Hematopoietic multipotent progenitor cell treated with erythropoietin and hydrocortisone succinate and interleukin-3 and kit ligand, for 4 days (in vitro differentiated cells): ENCODE results near the gene PARN.
"Not testable (repeated sequence)": the region's sequence is repeated elsewhere in the genome, so short reads cannot be mapped to it uniquely, and the experiment has no call there.

Experiments used
- DNase-seq: peaks from one replicate; pipeline ENCODE4 v3.0.0-alpha.2; 2015

The PARN gene

GRCh38 chr16:14423344-14423743 lies 206.7 kb downstream of the PARN start:
- DNase-seq = no peak

DNA sequence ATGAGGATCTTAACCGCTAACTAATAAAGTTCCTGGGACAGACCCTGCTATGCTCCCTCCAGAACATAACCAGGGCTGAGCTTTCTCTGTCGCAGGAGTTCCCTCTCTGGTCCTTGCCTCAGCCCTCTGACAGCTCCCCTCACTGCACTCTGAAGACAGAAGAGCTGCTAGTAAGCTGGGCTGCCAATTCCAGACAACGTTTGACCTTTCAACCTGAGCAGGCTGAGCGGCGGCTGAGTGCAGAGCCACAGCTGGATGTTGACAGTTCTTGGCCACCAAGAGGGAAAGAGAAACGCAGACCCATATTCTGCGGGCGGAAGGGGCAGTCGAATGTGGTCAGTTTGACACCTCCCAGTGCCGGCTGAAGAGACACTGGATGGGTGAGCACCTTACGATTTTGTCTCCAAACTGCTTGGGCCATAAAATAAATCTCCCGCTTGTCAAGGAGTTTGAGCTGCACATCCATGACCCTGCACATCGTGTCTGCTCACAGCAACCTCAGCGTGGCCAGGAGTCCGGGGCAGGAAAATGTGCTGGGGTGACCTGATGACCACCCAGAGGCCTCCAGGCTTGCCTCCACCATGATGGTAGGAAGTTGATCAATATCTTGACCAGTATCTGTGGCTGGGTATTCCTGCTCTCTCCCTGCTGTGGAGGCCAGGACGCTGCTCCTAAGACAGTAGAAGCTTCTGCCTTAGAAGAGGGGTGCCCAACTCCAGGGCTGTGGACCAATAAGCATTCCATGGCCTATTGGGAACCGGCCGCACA lies 209.2 kb downstream of the PARN start:
- no peak for DNase-seq

- DNase-seq = not testable (repeated sequence)
Measured at GRCh38 chr16:14420243-14420642, 209.8 kb downstream of the PARN start.

- no peak for DNase-seq
Measured at GRCh38 chr16:14419817-14420216, 210.2 kb downstream of the PARN start.

DNA sequence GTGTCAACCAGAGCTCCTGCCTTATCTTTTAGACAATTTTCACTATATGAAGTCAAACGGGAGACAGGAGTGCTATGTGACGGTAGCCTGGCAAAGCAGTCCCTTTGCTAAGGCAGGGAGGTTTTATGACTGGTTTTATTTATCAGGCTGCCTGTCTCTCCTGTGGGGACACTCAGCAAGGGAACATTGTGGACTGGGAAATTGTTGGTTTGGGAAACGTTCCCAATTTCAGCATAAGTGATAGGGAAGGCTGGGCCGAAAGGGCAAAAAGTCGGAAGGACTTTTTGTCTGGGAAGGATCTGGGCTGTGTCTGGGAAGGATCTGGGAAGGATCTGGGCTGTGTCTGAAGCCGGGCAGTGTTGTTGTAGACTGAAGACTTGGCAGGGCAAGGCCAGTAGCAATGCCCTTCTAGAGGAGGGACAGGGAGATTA lies 211.2 kb downstream of the PARN start:
- no peak for DNase-seq

DNA sequence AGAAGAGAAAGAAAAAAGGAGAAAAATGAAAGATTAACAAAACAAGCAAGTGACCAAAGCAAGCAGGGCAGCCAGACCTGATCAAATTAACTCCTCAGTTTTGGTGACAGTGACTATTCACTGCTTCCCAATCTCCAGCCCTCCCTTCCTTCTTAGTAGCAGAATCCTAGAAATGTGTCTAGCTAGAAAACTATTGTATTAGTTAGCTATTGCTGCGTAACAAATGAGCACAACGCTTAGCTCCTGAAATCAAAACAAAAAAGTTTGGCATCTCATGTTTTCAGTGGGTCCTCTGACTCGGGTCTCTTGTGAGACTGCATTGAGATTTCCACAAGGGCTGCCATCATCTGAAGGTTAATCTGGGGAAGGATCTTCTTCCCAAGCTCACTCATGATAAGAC lies 213.9 kb downstream of the PARN start:
- DNase-seq = no peak

GRCh38 chr16:14415291-14415690 lies 214.8 kb downstream of the PARN start:
- no peak for DNase-seq

- DNase-seq = no peak
Measured at GRCh38 chr16:14409563-14409962, 220.5 kb downstream of the PARN start.

DNA sequence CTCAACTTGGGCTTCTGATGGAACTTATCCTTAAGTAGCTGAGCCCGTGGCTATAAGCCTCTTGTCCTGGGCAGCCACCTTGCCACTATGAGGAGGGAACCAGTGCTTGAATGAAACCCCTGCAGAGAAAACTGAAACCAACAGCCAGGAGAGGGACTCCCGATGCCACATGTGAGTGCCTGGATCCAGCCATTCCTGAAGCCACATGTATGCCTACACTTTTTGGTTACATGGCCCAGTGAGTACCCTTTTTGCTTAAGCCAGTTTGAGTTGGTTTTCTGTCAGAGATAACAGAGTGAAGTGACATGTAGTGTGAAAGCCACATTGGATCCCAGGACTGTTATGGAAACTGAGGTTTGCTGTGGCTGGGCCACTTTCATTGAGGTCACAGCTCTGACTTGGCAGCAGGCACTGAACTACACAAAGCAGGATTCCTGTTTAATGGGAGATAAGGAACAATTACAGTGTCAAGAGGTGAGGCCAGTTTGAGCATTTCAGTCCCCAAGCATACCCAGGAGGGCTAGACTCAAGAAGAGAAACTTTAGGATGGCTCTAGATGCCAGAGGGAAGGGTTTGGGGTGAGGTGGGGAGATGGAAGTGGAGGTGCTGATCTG lies 222.2 kb downstream of the PARN start:
- DNase-seq = no peak

DNA sequence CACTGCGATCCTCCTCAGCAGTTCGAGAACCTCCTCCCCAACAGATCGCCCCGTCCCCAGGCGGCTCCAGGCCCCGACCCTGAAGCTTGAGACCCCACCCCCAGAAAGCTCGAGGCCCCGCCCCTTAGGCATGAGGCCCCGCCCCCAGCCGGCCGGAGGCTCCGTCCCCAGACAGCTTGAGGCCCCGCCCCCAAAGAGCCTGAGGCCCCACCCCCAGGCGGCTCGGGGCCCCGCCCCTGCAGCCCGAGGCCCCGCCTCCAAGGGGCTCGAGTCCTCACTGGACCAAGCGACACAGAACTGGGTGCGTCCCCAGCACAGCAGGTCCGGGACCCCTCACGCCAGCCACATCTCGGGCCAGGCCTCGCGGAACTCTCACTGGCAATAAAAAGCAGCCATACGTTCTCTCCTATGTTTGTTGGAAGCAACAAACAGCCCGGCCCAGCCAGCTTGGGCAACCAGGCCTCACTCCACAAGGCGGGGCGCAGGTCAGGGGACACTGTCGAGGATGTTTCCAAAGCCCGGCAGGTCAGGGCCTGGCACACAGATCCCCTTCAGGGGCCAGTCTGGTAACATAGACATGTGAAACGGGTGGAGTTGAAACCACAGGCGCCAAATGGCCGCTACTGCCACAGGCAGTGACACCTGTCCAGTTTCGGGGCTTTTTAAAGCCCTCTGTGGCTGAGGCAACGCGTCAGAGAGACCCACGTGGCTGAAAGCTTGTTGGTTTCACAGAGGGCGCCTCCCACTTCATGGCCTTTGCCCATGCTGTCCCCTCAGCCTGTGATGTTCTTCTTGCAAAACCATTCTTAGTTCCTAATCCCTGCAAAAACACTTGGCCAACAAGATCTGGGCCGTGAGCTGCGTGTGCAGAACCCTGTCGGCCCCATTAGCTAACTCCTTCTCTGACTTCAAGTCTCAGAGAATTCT lies 224.2 kb downstream of the PARN start:
- peak; percentile 44 for DNase-seq

- not testable (repeated sequence) for DNase-seq
Measured at GRCh38 chr16:14403001-14403389, 227.1 kb downstream of the PARN start.

DNA sequence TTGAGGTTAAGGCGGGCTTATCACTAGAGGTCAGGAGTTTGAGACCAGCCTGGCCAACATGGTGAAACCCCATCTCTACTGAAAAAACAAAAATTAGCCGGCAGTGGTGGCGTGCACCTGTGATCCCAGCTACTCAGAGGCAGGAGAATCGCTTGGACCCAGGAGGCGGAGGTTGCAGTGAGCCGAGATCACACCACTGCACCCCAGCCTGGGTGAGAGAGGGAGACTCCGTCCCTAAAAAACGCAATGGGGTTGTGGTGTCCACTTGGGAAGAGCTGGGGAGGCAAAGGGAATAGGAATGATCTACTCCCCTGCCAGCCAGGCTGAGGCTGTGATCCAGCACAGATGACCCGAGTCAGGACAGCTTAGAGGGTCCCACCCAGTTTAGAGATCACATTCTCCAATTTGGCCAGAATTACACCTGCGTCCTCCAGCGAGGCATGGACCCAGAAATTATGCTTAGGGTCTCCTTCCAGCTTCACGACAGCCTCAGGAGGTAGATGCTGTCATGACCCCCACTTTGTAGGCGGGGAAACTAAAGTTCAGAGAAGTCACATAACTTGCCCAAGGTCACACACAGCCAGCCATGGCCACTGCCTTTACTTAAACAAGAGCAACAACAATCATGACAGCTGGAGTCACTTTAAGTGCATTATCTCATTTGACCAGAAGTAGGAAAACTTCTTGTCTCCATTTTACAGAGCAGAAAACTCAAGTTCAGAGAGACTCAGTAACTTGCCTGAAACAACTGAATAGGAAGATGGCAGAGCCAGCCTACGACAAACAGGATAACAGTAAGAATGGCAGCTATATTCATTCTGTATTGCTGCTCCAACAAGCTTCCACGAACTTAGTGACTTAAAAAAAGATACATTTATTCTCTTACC lies 227.7 kb downstream of the PARN start:
- not testable (repeated sequence) for DNase-seq

- not testable (repeated sequence) for DNase-seq
Measured at GRCh38 chr16:14401711-14402061, 228.4 kb downstream of the PARN start.

GRCh38 chr16:14400978-14401710 lies 228.9 kb downstream of the PARN start:
- not testable (repeated sequence) for DNase-seq

GRCh38 chr16:14400285-14400977 lies 229.6 kb downstream of the PARN start:
- DNase-seq = no peak

- no peak for DNase-seq
Measured at GRCh38 chr16:14399378-14400284, 230.4 kb downstream of the PARN start.

DNA sequence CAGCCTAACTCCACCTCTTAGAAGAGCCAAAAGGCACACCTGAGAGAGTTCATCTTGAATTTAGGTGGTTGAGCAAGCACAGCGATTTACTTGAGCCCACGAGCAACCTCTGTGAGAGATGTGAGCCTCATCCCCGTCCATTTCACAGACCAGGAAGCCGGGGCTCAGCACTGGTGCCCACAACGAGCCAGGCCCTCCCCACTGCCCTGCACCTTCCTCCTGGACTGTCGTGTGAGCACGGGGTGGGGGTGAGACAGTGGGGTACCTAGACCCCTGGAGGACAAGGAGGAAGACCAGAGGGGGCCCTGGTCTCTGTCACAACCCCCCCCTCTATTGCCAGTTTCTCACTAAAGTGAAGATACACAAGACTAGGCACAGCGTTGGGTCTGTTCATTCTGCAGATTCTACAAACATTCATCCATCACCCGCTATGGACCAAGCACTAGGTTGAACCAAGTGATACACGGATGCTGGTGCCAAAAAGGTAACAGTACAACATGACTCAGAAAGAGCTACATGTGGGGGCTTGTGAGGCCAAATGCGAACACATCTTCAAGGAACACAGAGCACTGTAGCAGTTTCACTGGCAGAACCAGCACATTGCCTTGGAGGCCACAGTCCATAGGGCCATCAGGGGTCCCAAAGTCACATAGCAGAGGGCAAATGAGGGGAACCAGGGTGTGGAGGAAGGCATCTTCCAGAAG lies 231.9 kb downstream of the PARN start:
- DNase-seq = no peak

DNA sequence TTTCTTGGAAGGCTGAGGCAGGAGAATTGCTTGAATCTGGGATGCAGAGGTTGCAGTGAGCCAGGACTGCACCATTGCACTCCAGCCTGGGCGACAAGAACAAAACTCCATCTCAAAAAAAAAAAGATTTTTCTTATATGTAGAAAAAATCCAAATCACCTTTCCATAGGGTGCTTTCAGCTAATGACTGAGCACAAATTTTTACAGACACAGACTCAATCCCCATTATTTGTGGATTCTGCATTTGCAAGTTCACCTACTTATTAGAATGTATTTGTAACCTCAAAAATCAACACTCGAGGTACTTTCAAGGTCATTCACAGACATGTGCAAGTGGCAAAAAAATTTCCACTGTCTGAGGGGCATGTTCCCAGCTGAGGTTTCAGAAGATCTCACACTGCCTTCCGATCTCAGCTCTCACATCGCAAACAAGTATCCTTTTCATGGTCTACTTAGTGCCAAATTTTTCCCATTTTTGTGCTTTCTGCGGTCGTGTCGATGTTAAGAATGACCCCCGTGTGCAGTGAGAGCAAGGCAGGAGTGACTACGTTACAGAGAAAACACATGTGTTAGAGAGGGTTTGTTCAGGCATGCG lies 234.3 kb downstream of the PARN start:
- DNase-seq = not testable (repeated sequence)

- DNase-seq = no peak
Measured at GRCh38 chr16:14394834-14395233, 235.2 kb downstream of the PARN start.
